VCaP (cell line): ENCODE data around the gene SLC1A3.

Source experiments
- H3K27ac ChIP-seq: fragments of 450-650 bp; 2 replicates; pipeline ENCODE4 v1.5.1; 2017
- TF ChIP-seq, protein P1 (sequence below): fragments of 450-650 bp; conservative IDR thresholded peaks from 2 replicates; pipeline ENCODE4 v1.5.1; 2017; ENCODE audit warnings: mild to moderate bottlenecking, moderate library complexity

The SLC1A3 gene

DNA sequence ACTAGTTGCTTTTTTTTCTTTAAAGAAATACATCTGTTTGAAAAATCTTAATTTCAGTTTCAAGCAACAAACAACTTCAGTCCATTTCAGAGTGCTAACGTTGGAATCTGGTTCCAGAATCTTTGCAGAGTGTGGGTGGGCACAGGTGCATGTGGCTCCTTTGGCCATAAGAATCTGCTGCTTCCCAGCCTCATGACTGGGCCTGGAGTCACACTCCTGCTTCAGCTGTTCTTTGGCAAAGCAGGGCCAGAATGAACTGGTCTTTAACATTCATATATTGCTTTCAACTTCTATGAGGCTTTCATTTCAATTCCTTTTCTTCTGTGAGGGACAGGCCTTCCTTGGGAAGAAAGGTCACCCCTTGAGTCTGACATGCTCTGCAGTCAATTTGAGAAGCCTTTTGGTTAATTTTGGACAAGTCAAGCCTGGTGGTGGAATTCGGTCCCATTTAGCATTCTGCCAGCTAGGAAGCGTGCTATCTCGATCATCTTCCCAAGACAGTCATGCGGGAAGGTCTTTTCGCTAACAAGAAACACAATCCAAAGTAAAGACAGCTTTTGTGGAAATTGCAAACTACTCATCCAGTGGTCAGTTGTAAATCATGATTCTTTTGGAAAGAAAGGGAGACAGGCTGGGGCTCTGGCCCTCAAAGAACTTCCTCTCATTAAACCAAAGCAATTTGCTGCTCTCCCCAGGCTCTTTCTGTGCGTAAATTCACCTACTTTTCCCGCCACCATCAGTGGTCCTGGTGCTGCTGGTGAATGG, 55.2 kb downstream of the SLC1A3 start:
- TF ChIP-seq, protein P1, sequence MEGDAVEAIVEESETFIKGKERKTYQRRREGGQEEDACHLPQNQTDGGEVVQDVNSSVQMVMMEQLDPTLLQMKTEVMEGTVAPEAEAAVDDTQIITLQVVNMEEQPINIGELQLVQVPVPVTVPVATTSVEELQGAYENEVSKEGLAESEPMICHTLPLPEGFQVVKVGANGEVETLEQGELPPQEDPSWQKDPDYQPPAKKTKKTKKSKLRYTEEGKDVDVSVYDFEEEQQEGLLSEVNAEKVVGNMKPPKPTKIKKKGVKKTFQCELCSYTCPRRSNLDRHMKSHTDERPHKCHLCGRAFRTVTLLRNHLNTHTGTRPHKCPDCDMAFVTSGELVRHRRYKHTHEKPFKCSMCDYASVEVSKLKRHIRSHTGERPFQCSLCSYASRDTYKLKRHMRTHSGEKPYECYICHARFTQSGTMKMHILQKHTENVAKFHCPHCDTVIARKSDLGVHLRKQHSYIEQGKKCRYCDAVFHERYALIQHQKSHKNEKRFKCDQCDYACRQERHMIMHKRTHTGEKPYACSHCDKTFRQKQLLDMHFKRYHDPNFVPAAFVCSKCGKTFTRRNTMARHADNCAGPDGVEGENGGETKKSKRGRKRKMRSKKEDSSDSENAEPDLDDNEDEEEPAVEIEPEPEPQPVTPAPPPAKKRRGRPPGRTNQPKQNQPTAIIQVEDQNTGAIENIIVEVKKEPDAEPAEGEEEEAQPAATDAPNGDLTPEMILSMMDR: no peak
- no peak overlapping the region for H3K27ac ChIP-seq

DNA sequence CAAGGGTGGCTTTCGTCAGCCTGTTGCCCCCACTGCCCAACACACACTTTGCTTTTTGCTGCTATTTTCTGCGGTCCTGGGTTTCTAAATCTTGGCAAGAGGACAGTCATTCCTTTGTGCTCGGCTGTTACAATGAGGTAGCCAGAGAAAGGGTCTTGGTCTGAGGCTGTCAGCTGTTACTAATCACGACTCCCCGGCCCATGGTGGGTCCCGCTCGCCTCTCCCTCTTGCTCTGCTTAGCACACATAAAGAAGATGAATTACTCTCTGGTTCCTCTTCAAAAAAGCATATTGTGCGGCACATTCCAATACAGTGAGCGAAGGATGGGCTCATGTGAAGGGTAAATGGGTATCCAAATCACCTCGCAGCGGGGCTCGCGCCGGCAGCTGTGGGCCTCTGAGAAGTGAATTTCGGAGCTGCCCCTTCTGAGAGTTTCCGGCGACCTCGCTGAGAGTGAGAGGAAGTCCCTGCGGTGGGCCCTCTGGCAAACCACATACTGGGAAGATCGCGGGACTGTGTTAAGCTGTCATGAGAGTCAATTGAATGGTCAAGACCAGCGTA, 56.0 kb downstream of the SLC1A3 start:
- TF ChIP-seq, protein P1: no peak
- H3K27ac ChIP-seq: no peak overlapping the region

DNA sequence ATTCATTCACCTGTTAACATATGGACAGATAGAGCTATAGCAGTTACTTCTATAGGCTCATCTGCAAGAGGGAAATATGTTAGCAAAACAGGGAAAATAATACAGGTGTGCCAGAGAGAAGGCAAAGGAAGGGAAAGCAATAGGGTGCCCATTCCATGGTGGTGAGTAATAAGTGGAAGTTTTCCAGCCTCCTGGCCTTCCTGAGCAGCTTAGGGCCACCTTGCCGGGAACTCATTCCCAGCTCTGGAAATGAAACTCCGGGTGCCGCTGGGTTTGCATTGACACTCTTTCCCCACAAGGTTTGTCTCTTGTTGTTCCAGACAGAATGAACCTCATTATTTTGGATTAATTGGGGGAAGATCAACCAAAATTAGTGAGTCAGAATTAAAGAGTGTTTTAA, 58.4 kb downstream of the SLC1A3 start:
- H3K27ac ChIP-seq: no peak overlapping the region
- TF ChIP-seq, protein P1: no peak

DNA sequence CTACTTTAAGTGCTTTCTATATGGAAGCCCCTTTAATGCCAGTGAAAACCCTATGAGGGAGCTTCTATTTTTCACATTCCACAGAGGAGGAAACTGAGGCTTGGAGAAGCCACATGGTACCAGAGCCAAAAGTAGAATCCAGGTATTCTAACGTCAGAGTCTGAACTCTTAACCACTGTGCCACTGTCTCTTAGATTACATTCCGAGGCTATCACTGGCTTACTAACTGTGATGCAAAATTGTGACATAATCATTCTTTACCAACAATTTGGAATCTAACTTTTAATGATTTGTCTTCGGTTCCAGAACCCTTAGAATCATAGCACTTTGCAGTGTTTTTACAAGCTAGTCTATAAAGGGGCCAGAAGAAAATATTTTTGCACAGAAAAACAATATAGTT, 59.2 kb downstream of the SLC1A3 start:
- H3K27ac ChIP-seq: no peak overlapping the region
- TF ChIP-seq, protein P1: no peak

DNA sequence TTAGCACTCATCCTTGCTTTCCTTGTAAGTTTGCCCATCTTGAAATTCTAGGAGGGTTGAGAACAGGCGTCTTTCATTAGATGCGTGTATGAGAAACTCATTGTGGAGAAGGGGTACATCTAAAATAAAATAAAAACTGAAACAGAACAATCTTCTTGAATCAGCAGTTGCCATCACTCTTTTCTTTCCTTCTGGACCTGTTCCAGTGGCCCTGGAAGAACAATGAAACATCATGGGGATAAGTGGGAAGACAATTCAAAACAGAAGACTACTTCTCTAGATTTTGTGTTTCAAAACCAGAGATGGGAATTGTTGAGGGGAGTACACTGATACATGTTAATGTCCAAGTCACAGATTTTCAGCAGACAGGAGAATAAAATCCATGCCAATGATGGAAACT, 59.9 kb downstream of the SLC1A3 start:
- TF ChIP-seq, protein P1: no peak
- H3K27ac ChIP-seq: no peak overlapping the region

DNA sequence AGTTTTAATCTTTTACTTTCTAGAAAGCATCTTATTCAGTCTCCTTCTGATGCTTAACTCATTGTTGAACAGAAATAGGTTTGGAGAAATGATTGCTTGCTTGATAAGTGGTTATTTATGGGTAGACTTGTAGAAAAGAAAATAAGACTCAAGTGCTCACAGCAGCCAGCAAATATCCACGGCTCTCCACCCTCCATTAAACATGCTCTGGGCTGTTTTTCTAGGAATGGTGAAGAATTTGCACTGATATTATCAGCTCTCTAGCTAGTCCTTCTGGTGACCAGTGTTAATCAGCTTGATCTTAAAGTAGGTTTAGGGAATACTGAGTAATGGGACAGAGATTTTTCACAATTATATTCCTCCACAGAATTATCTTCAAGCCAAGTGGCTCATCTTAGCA, 60.6 kb downstream of the SLC1A3 start:
- TF ChIP-seq, protein P1: no peak
- H3K27ac ChIP-seq: no peak overlapping the region

DNA sequence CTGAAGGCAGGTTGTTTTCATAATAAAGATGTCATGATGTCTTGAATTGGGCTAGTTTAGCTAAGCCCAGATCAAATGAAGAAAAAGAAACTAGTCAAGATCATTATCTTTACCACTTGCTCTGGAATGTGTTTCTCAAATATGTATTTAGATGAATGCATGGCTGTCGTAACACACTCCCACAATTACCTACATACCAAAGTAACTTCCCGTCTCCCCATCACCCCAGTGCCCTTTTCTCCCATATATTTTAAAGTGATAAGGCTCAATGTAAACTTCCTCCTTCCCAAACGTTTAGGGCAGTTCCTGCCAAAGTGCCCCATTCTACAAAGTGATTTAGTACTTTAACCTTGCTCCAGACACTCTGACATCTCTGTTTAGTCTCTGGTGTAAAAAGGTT, 61.4 kb downstream of the SLC1A3 start:
- no peak overlapping the region for H3K27ac ChIP-seq
- TF ChIP-seq, protein P1: no peak
